ENCODE data around the gene C11orf58. TPM values are rescaled to one million over a fixed set of nuclear protein-coding genes. Genes with fewer than 3 reads are reported as not detected.

C11orf58 gene
- total RNA-seq, 4 donors from 2014 or later: 103 to 170 (median 134) TPM

DNA sequence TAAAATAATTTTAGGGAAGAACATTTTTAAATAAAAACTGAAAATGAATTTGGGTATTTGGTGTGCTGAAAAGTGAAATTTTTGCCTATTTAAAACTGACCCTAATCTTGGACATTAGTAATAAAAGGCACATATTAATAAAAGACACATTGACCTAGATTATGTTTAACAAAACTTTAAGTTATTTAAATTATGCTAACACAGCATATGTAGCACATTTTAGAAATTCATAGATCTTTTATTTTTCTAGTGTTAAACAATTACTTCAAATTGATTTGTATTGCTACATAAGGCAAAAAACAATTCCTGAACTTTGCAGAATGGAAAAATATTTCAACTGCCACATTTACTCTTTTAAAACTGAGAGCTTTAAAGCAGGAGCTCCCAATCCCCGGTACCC lies 10.6 kb downstream of the C11orf58 start:
- in situ Hi-C loops (cut with MboI; ENCODE audit: low sequenced_read_pairs in 4 of 4): no loop called here
- Histone ChIP-seq H3K4me3 (no peak overlapping the region), H3K4me1 (peaks cover 36 to 39% of the 10 kb centered on the region in 2 donors), H3K9me3 (no peaks in the 10 kb centered on the region), H3K27ac (no peak overlapping the region), H3K36me3 (peaks cover 0 to 66% of the 10 kb centered on the region in 2 donors), H3K27me3 (no peaks in the 10 kb centered on the region)
- intact Hi-C loops (cut with DNase I; ENCODE audit: low total_unique reads): no loop called here
- no peak for TF ChIP-seq POLR2A (IDR thresholded peaks at IDR 0.05)
- TF ChIP-seq, protein P1, sequence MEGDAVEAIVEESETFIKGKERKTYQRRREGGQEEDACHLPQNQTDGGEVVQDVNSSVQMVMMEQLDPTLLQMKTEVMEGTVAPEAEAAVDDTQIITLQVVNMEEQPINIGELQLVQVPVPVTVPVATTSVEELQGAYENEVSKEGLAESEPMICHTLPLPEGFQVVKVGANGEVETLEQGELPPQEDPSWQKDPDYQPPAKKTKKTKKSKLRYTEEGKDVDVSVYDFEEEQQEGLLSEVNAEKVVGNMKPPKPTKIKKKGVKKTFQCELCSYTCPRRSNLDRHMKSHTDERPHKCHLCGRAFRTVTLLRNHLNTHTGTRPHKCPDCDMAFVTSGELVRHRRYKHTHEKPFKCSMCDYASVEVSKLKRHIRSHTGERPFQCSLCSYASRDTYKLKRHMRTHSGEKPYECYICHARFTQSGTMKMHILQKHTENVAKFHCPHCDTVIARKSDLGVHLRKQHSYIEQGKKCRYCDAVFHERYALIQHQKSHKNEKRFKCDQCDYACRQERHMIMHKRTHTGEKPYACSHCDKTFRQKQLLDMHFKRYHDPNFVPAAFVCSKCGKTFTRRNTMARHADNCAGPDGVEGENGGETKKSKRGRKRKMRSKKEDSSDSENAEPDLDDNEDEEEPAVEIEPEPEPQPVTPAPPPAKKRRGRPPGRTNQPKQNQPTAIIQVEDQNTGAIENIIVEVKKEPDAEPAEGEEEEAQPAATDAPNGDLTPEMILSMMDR (IDR thresholded peaks at IDR 0.05 in 4 of 5, conservative IDR thresholded peaks at IDR 0.05 in 1 of 5): no peak
- ATAC-seq (no peak), DNase-seq (no peak)

DNA sequence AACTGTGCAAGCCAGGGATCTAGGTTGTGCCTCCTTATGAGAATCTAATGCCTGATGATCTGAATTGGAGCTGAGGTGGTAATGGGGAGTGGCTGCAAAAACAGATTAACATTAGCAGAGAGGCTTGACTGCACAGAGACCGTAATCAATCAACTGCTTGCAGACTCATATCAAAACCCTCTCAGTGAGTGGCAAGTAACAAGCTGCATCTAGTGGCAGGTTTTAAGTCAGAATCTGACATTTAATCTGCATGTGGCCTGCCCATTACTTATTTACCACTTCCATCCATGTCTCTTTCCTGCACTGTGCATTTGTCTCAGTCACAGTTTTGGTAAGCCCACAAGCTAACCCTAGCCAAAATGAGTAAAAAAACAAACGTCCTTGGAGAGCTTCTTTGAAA lies 11.2 kb downstream of the C11orf58 start:
- DNase-seq: no peak
- in situ Hi-C loops (cut with MboI; ENCODE audit: low sequenced_read_pairs in 4 of 4): no loop called here

DNA sequence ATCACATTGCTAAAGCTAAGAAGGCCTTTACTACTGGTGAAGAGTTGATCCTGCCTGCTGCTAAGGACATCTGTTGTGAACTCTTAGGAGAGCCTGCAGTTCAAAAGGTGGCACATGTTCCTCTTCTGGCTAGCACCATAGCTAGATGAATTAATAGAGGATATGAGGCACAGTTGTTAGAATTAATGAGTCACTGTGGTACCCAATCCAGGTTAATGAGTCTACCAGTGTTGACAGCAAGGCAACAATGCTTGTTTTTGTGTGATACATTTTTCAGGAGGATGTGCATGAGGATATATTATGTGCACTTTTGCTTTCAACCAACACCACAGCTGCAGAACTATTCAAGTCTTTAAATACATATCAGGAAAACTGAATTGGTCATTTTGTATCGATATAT lies 12.0 kb downstream of the C11orf58 start:
- H3K4me3 ChIP-seq: no peak overlapping the region
- DNase-seq (no peak), ATAC-seq (no peak)
- no peak overlapping the region for H3K27ac ChIP-seq
- intact Hi-C loops (cut with DNase I; ENCODE audit: low total_unique reads): no loop called here
- no peaks in the 10 kb centered on the region for H3K27me3 ChIP-seq
- peaks cover 0 to 79% of the 10 kb centered on the region in 2 donors for H3K36me3 ChIP-seq
- TF ChIP-seq, protein P1 (IDR thresholded peaks at IDR 0.05 in 4 of 5, conservative IDR thresholded peaks at IDR 0.05 in 1 of 5): no peak
- no peak for TF ChIP-seq POLR2A (IDR thresholded peaks at IDR 0.05)
- no peaks in the 10 kb centered on the region for H3K9me3 ChIP-seq
- H3K4me1 ChIP-seq: peaks cover 23 to 26% of the 10 kb centered on the region in 2 donors
- in situ Hi-C loops (cut with MboI; ENCODE audit: low sequenced_read_pairs in 4 of 4): no loop called here

More for the DNA sequence above, 11.2 kb downstream of the C11orf58 start:
- Histone ChIP-seq H3K27ac (no peak overlapping the region), H3K36me3 (peaks cover 0 to 72% of the 10 kb centered on the region in 2 donors), H3K4me3 (no peak overlapping the region), H3K9me3 (no peaks in the 10 kb centered on the region), H3K27me3 (no peaks in the 10 kb centered on the region), H3K4me1 (peaks cover 30 to 33% of the 10 kb centered on the region in 2 donors)
- no peak for TF ChIP-seq POLR2A (IDR thresholded peaks at IDR 0.05)
- TF ChIP-seq, protein P1 (IDR thresholded peaks at IDR 0.05 in 4 of 5, conservative IDR thresholded peaks at IDR 0.05 in 1 of 5): no peak
- intact Hi-C loops (cut with DNase I; ENCODE audit: low total_unique reads): no loop called here
- no peak for ATAC-seq

DNA sequence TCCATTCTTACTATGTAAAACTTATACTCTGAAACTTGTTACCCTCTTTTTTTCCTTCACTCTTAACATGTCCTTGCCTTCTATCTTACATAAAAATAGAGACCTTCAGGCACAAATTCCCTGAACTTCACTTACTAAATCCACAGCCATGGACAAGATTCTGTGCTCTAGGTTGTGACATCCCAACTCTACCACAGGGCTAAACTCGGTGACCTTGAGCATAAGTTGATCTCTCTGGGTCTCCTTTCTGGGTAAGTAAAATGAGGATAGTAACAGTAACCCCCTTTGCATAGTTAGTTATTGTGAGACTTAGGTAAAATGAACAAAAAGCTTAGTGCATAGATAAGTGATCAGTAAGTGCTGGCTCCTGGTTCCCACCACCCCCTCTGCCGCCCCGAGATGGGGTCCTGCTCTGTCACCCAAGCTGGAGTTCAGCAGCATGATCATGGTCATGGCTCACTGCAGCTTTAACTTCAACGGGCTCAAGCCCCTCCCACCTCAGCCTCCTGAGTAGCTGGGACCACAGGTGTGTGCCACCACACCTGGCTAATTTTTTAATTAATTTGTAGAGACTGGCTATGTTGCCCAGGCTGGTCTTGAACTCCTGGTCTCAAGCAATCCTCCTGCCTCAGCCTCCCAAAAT lies 20.1 kb downstream of the C11orf58 start:
- no peak for TF ChIP-seq POLR2A (IDR thresholded peaks at IDR 0.05)
- TF ChIP-seq, protein P1 (IDR thresholded peaks at IDR 0.05 in 4 of 5, conservative IDR thresholded peaks at IDR 0.05 in 1 of 5): no peak
- Histone ChIP-seq H3K27ac (no peak overlapping the region), H3K27me3 (no peaks in the 10 kb centered on the region), H3K4me1 (peaks cover 0 to 7% of the 10 kb centered on the region in 2 donors), H3K36me3 (peaks cover 0 to 53% of the 10 kb centered on the region in 2 donors), H3K9me3 (no peaks in the 10 kb centered on the region), H3K4me3 (no peak overlapping the region)
- in situ Hi-C loops (cut with MboI; ENCODE audit: low sequenced_read_pairs in 4 of 4): no loop called here
- intact Hi-C loops (cut with DNase I; ENCODE audit: low total_unique reads): no loop called here
- ATAC-seq (no peak), DNase-seq (no peak)
